CD4-positive, alpha-beta T cell treated with Interferon gamma for 1 hour (primary cell): ENCODE measurements around the gene REN.

ENCODE experiments used
- DNase-seq: peaks from one replicate; pipeline ENCODE4 v3.0.0-alpha.2; 2020

Gene REN

DNA sequence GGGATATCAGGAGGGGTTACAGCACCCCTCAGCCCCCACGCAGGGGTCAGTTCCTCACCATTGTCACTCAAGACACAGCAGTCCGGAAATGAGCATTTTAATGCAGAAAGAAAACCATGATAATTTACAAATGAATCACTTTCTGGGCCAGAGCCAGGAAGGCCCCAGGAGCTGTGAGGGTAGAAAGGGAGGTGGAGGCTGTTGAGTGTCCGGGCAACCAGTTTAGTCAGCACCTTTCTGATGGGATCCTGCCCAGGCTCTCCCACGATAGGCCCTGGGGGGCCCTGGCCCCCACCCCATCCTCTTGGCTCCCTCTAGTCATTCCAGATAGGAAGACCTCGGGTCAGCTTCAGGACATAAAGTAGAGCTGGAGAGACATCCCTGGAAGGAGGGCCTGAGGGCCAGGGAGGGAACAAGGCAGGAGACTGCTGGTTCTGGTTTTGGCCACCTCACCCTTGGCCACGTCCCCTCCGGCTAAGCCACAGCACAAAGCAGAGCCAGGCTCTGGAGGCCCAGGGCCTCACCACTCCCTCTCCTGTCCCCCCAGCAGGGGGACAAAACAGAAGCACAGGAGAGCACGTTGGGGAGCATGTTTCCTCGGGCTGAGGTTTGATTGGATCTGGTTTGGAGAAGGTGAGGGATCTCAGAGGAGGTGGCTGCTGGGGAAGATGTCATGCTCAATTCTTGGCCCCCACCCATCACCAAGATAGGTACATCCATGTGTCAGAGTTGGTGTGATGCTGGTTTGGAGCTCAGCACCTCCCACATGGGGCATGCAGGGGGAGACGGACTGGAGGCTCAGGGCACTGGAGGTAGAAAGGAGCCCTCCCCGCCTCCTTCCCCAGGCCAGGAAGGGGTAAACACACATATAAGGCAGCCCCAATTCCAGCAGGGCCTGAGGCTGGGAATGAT lies 34.9 kb downstream of the REN start:
- no peak for DNase-seq

DNA sequence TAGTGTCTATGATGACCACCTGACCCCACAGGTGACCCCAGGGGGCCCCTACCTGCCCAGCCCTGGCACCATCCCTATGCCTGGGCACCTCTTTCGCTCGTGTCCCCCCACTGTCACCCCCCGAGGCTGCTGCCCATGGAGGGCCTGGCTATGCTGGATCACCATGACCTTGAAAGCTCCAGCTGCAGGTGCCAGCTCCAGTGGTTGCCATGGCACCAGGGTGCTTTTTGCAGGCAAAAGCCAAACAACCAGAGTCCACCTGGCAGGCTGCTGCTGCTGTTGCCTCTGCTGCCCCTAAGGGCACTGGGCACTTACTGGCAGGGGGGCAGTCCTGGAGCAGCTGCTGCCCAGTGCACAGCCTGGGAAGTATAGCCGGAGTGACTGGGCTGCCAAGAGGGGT lies 36.0 kb downstream of the REN start:
- DNase-seq, result no peak

DNA sequence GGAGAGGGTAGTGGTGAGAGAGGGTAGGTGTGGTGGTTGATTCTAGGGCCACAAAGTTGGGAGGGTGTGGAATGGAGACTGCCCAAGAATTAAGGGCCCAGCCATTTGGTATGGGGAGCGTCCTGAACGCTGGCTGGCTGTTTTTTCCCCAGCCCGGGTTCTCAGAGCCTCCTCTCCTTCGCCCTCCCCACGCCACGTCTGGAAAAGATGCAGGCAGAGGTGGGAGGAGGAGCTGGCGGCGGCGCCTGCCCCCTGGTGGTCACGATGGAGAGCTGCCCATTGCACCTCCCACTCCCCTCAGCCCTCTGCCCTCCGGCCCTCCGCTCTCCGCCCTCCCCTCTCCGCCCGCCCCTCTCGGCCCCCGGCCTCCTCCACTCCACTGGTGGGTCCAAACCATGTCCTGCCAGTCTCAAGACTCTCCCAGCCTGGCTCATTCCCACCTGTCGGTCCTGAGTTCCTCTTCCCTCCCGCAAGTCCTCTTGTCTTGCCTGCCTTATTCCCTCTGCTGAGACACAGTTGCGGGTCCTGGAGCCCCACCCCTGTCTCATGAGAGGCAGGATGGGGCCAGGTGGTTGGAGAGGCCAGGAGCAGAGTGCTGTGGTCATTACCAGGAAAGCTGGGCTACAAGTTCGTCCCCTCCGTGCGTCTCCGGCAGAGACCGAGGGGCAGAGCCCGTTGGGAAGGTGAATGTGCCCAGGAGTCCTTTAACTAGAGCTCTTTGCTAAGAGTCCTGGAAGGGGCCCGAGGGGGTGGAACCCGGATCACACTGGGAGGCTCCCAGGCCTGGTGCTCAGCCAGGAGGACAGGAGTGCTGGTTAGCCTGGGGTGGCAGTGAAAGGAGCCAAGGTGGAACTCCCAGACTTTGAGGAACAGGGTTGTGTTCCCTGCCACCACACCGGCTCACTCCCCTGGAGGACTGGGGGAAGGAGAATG lies 36.9 kb downstream of the REN start:
- peak; percentile 63 for DNase-seq

DNA sequence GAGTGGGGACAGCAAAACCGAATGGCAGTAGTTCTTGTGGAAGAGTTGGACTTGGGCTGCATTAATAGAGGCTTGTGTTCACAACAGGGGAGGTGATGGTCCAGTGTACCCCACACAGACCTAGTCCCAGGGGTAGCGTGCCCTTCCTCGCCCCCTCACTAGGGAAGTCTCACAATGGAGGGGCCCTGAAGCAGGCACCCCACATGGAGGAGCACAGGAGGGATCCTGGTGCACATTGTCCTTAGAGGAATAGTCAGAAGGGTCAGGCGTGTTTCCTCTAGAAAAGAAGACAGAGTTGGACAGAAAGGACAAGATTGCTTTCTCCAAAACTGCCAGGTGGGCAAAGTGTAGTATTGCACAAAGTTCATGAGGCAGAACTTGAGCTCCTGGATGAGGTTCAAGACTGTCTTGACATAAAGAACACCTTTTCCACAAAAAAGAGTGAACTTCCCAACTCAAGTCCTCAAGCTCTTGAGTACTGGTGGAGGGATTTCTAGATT lies 37.6 kb downstream of the REN start:
- DNase-seq, result no peak

DNA sequence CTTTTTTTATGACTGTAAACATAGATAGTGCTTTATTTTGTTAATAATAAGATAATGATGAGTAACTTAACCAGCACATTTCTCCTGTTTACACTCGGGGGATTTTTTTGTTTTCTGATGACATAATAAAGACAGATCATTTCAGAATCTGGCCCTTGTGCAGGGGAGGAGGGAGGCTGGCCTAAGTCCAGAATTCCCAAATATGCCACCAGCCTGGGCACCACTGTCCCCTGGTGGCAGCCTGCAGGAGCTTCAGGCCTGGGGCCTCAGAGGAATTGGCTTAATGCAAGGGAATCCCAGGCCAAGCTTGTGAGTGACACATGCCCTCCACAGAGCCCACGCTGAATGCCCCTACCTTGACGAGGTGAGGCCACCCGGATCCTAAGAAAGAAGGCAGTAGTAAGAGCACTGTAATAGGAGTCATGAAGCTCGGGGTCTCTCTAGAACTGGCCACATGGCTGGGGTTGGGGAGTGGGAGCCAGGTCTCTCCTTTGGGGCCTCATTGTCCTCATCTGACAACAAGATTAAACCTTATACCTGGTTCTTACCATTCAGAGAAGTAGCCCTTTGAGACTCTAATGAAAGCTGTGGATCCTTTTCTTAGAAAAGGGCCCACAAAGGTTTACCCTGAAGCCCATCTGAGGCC lies 38.4 kb downstream of the REN start:
- no peak for DNase-seq

DNA sequence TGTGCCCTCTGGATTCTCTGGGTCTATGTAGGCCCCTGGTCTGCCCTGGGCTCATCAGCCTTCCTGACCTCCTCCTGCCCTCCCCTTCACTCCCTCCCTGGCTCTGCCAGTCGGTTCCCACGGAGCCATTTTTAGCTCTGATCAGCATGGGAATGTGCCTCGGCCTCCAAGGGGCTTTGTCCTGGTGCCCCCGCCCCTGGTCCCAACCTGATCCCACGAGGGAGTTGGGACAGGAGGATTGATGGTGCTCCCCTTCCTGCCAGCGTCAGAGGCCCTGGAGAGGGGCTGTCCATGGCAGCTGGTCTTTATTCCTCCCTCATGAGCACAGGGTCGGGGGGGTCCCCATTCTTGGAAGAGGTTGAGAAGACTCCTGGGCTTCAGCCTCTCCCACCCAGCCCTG lies 39.2 kb downstream of the REN start:
- no peak for DNase-seq

DNA sequence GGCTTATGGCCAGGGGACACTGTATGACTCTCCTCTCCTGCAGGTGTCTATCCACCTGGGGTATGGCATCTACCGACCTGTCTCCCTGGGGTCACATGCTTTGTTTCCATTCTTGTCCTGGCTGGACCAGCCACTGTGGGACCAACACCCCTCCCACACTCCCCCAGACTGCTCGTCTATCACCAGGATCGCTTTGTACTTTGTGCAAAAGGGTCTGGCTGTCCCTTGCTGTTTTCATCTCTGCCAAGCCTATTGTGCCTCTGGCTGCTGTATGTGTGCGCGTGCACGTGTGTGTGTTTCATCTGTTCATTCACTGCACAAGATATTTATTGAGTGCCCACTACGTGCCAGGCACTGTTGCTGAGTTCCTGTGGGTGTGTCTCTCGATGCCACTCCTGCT lies 39.8 kb downstream of the REN start:
- no peak for DNase-seq

DNA sequence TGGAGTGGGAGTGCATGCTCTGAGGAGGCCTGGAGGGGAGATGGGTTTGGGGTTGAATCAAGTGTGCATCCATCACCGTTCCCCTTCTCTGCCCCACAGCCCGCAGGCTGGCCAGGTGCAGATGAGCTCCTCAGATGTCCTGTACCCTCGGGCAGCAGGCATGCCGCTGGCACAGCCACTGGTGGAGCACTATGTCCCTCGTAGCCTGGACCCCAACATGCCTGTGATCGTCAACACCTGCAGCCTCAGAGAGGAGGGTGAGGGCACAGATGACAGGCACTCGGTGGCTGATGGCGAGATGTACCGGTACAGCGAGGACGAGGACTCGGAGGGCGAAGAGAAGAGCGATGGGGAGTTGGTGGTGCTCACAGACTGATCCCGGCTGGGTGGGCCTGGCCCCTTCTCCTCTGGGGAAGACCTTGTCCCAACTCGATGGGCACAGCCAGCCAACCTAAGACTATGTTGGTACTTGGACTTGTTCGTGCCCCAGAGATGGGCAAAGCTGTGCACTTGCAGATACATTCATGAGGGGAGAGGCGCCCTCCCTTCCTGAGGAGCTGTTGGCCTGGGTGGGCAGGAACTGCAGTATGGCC lies 40.3 kb downstream of the REN start:
- no peak for DNase-seq

DNA sequence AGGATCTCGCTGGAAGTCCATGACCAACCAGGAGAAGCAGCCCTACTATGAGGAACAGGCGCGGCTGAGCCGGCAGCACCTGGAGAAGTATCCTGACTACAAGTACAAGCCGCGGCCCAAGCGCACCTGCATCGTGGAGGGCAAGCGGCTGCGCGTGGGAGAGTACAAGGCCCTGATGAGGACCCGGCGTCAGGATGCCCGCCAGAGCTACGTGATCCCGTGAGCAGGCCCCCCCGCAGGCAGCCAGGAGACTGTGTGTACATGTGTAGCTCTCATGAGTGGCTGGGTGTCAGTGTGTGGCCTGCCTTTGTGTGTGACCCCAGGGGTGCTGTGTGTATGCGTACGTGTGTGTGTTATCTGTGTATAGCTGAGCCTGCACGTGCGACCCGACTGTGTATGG lies 41.5 kb downstream of the REN start:
- no peak for DNase-seq

DNA sequence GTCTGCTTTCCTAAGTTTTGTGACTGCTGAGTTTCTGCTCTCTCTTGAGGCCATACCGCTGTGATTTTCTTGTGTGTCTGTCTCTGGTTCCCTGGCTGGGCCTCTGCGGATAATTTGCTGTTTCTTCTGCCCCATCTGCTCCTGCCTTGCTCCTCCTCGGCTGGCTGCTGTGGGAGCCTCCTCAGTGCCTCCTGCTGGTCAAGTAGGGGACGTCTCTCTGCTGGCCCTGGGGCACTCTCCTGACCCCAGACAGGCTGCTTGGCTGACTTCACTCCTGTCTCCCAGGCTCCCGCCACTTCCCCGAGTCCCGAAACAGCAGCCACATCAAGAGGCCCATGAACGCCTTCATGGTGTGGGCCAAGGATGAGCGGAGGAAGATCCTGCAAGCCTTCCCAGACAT lies 42.8 kb downstream of the REN start:
- no peak for DNase-seq

DNA sequence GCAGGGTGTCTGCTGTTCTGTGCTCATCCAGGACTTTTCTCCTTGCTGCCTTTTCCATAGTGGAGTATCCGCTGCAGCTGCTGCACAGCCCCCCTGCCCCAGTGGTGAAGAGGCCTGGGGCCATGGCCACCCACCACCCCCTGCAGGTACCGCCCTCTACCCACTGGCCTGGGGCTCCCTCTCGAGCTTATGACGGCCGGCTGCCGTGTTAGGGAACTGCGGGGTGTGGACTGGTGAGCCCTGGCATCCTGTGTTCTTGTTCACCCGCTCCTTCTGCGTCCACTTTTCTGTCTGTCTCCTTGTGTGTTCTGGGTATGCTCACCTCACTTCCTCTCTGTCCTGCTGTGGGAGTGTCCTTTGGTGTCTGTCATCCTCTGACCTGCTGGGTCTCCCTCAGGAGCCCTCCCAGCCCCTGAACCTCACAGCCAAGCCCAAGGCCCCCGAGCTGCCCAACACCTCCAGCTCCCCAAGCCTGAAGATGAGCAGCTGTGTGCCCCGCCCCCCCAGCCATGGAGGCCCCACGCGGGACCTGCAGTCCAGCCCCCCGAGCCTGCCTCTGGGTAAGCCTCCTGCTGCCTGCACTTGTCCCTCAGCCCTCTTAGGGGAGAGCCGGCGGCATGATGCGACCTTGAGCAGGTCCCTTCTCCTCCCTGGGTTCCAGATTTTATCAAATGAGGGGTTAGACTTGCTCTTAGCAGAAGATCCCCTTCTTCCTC lies 44.1 kb downstream of the REN start:
- no peak for DNase-seq

DNA sequence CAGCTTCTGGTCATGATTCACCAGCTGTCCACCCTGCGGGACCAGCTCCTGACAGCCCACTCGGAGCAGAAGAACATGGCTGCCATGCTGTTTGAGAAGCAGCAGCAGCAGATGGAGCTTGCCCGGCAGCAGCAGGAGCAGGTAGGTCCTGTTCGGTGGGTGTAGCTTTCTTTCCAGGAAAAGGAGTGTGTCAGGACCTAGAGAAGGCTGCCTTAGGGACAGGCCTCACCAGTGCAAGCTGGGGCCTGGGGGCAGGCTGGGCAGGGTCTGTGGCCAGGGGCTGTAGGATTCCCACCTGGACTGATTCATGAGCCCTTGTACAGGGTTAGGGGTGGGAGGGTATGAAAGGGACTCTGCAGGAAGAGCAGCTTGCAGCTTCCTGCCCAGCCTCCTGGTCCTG lies 49.6 kb downstream of the REN start:
- DNase-seq, result no peak

DNA sequence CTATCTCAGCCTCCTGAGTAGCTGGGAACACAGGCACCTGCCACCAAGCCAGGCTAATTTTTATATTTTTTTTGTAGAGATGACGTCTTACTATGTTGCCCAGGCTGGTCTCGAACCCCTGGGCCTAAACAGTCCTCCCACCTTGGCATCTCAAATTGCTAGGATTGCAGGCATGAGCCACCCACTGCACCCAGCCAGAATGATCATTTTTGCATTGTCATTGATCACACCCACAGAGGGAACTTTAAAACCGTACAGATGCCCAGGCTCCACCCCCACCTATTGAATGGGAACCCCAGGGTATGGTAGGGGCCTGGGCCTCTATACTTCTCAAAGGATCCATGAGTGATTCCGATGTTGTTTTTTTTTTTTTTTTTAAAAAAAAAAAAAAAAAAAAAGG lies 51.0 kb downstream of the REN start:
- DNase-seq, result no peak

DNA sequence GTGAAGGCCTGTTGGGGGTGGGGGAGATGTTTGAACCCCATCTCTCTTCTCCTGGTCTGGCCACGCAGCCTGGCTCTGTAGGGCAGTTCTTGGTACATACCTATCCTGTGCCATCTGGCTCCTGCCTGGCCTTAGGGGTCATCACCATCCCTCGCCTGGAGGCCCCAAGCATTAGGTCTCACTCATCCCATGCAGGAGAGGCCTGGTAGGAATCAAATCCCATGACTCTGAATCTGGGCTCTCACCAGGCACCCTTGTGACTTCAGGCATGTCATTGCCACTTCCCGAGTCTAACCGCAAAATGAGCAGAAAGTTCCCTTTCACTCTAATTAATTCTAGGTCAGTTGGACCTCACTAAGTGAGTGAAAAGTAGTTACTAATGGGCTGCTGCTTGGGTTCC lies 51.5 kb downstream of the REN start:
- DNase-seq, result no peak

DNA sequence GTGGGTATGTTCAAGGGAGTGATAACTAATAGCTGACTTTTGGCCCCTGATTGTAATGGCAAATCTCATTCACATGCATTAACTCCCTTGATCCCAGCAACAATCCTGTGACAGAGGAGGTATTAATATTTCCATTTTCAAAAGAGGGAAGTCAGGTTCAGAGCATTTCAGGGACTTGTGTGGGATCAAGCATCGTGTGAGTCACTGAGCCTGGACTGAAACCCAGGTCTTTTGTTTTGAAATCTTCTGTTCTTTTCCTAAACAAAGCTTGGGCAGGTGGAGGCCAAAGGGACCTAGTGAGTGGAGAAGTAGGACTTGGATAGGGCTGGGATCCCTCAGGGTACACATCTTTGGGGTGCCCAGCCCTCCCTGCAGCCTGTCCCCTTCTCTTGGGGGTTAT lies 52.2 kb downstream of the REN start:
- no peak for DNase-seq

DNA sequence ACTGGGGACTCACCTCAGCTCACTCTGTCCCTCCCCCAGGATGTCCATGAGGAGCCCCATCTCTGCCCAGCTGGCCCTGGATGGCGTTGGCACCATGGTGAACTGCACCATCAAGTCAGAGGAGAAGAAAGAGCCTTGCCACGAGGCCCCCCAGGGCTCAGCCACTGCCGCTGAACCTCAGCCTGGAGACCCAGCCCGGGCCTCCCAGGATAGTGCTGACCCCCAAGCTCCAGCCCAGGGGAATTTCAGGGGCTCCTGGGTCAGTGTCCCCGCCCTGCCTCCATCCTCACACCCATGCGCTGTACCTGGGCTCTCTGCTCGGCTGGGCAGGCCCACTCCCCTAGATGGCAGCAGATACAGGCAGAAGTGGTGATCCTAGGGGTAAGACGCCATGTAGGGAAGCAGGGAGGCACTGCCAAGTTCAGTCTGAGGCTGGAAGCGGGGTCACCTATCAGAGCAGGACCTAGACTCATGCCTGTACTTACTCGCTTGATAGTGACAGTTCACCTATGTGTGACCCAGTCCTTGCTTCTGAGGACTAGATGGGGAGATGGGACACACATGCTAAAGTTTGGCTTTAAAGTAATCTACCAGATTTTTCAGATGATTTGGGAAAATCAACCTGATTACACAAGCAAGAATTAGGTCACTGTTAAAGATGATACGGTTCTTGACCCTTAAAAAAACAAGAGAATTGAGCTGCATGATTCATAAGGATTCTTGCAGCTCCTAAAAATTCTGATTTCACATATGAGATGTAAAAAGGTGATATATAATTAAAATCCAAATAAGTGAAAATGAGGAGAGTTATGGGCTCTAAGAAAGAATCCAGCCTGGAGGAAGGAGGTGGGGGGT lies 53.0 kb downstream of the REN start:
- DNase-seq, result no peak

DNA sequence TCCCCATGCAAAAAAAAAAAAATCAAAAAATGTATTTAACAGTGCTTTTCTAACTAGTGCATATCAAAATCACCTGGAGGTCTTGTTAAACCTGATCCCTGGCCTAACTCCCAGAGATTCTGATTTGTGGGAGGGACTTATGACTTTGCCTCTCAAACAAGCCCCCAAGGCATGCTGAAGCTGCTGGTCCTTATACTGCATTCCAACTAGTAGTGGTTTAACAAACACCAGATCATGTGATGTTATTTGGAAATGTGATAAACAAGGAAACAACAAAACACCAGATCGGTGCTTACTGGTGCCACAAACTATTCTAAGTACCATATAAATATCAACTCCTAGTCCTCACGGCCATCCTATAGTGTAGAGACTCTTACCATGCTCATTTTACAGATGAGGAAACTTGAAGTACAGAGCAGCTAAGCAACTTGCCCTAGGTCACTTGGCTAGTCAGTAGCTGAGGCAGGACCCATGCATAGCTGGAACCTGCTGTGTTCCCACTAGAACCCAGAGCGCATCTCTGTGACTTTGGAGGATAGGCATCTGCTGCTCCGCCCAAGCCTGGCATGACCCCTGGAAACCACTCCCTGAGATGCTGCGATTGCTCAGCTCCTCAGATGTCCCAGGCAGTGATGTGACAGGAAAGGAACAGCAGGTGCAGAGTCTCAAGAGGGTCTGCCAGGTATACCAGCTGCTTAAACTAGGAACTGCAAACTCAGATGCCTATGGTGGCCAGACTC lies 55.1 kb downstream of the REN start:
- no peak for DNase-seq

DNA sequence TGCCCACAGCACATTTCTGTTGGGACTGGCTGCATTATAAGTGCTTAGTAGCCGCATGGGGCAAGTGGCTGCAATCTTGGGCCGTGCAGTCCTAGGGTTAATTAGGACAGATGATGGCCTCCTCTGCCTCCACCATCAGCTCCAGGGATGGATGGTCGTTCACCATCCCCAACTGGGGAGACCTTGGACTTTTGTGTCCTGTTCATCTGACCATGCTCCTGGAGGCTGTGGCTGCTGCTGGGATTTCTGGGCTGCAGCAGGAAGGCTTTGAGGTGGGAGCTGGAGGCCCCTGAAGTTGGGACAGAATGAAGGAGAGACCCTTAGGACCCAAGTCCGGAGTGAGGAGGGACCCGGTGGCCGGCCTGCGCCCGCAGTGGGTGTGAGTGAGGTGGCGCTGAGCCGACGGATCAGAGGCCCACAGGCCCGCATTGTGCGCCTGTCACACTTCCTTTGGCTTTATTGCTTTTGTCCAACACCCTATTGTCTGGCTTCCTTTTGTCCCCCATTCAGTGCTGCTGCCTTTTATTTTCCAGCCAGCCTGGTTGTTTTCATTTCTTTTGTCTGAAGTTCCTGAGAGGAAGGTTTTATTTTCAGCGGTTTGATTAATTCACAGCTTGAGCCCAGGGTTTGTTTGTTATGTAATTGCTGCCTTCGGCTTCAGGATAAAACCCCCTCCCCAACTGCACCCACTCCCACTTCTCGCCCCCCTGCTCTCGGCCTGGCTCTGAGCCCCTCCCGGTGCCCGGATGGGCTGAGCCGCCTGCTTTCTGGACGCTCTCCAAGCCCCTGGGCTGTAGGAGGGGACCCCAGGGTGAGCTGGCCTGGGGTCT lies 57.6 kb downstream of the REN start:
- DNase-seq, result no peak

DNA sequence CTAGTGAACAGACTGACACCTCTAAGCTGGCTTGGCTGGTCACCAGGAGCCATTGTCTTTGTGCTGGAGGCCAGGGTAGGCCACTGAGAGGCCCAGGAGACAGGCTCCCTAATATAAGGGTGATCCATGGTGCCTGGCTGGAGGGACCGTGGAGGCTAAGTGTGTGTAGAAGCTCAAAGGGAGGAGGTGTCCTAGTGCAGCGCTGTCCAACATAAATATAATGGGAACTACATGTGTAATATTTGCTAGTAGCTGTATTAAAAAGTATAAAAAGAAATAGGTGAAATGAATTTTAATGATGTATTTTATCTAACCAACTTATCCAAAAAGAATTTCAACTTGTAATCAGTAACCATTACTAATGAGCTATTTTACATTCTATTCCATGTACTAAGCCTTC lies 58.2 kb downstream of the REN start:
- DNase-seq, result no peak

DNA sequence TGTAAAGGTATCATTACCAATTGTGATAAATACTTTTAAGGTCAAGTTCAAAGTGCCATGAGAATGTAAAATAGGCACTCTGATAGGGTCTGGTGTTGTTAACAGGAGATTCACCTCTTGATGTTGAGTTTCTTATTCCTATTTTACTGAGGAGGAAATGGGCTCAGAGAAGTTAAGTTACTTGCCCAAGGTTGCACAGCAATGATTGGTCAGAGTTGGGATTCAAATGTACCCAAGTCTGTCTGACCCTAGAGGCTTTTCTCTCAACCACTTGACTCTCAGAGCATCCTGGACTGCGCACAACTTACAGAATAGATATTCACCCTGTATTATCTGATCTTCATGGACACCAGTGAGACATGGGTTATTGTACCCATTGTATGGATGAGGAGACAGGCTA lies 59.3 kb downstream of the REN start:
- no peak for DNase-seq
